HG02678 (cell line): Measurements from ENCODE around the gene RTN1.

ENCODE experiments used
- ATAC-seq: cut with Tn5 transposase; IDR thresholded peaks from one replicate; pipeline ENCODE4 v1.9.1; 2021; ENCODE audit warnings: mild to moderate bottlenecking, moderate library complexity; ENCODE audit not compliant: unreplicated experiment

Gene RTN1

GRCh38 chr14:59576332-59577294 is 294.0 kb downstream of the RTN1 start, which contains the start of gene CCDC175:
TSS of gene CCDC175 (minus strand) at chr14:59576812. CDS start at chr14:59576775, 37 bp downstream.
- ATAC-seq, result peak; percentile 98

GRCh38 chr14:59570122-59570521 is 300.5 kb downstream of the RTN1 start:
- no peak for ATAC-seq

GRCh38 chr14:59566725-59567124 is 303.9 kb downstream of the RTN1 start:
- ATAC-seq, result no peak

- ATAC-seq, result no peak
Measured at GRCh38 chr14:59566296-59566695, 304.3 kb downstream of the RTN1 start.

GRCh38 chr14:59565087-59565486 is 305.5 kb downstream of the RTN1 start:
- no peak for ATAC-seq

GRCh38 chr14:59564366-59564765 is 306.2 kb downstream of the RTN1 start:
- no peak for ATAC-seq

GRCh38 chr14:59547310-59547709 is 323.3 kb downstream of the RTN1 start:
- no peak for ATAC-seq
